GM19099 (cell line): ENCODE data around the gene PLS3.

Source experiments
- POLR2A ChIP-seq: IDR thresholded peaks from 3 replicates; pipeline ENCODE4 v1.6.1; 2011; ENCODE audit warnings: low read depth; ENCODE audit not compliant: insufficient read length; ENCODE audit errors: extremely low read depth

PLS3 gene

GRCh38 chrX:115584696-115585095 lies 23.7 kb downstream of the PLS3 start:
- TF ChIP-seq POLR2A = no peak

- TF ChIP-seq POLR2A = no peak
Observed at GRCh38 chrX:115588179-115588578, 27.2 kb downstream of the PLS3 start.

- no peak for TF ChIP-seq POLR2A
Observed at GRCh38 chrX:115589419-115589818, 28.4 kb downstream of the PLS3 start.

GRCh38 chrX:115591420-115591819 lies 30.4 kb downstream of the PLS3 start:
- no peak for TF ChIP-seq POLR2A

GRCh38 chrX:115591856-115592842 lies 31.2 kb downstream of the PLS3 start:
- no peak for TF ChIP-seq POLR2A

GRCh38 chrX:115592997-115593734 lies 32.2 kb downstream of the PLS3 start:
- no peak for TF ChIP-seq POLR2A

GRCh38 chrX:115595049-115595448 lies 34.1 kb downstream of the PLS3 start:
- no peak for TF ChIP-seq POLR2A

GRCh38 chrX:115598556-115598955 lies 37.6 kb downstream of the PLS3 start:
- TF ChIP-seq POLR2A = no peak

- TF ChIP-seq POLR2A = no peak
Observed at GRCh38 chrX:115602308-115602707, 41.3 kb downstream of the PLS3 start.

- TF ChIP-seq POLR2A = no peak
Observed at GRCh38 chrX:115602729-115603389, 41.9 kb downstream of the PLS3 start.

GRCh38 chrX:115603534-115604074 lies 42.6 kb downstream of the PLS3 start:
- TF ChIP-seq POLR2A = no peak

GRCh38 chrX:115606861-115607260 lies 45.9 kb downstream of the PLS3 start:
- no peak for TF ChIP-seq POLR2A

GRCh38 chrX:115609621-115610020 lies 48.6 kb downstream of the PLS3 start:
- TF ChIP-seq POLR2A = no peak

- no peak for TF ChIP-seq POLR2A
Observed at GRCh38 chrX:115616943-115617563, 56.1 kb downstream of the PLS3 start.

GRCh38 chrX:115622534-115622933 lies 61.6 kb downstream of the PLS3 start:
- no peak for TF ChIP-seq POLR2A

- no peak for TF ChIP-seq POLR2A
Observed at GRCh38 chrX:115624916-115625315, 63.9 kb downstream of the PLS3 start.
